HepG2 (cell line): ENCODE data around the gene TAOK3. TPM values are rescaled to one million over a fixed set of nuclear protein-coding genes. Genes with fewer than 3 reads are reported as not detected.

Source experiments
- ATF1 ChIP-seq: IDR thresholded peaks from 2 replicates; pipeline ENCODE4 v1.6.1; 2016; ENCODE audit warnings: mild to moderate bottlenecking, control low read depth
- BRD4 ChIP-seq: sonication (generic); formaldehyde crosslinking; IDR thresholded peaks from 2 replicates; pipeline ENCODE4 v1.4.0; 2020; ENCODE audit warnings: missing genetic modification reagents
- CC2D1A ChIP-seq: sonication (generic); formaldehyde crosslinking; IDR thresholded peaks from 2 replicates; pipeline ENCODE4 v1.8.1; 2023; ENCODE audit warnings: mild to moderate bottlenecking, missing genetic modification reagents
- HMG20A ChIP-seq: IDR thresholded peaks from 2 replicates; pipeline ENCODE4 v1.6.1; 2016; ENCODE audit warnings: borderline replicate concordance
- HOXA3 ChIP-seq: sonication (generic); formaldehyde crosslinking; IDR thresholded peaks from 2 replicates; pipeline ENCODE4 v1.5.0; 2020; ENCODE audit warnings: missing genetic modification reagents
- LCORL ChIP-seq, 2 experiments: fragments of 450-650 bp in 1 of 2; sonication (generic) in 1 of 2; formaldehyde crosslinking in 1 of 2; IDR thresholded peaks; 2 replicates each; pipeline versions ENCODE4 v1.5.0 to v1.6.1; 2017 to 2020; ENCODE audit warnings: antibody characterized with exemption in 1 of 2, missing genetic modification reagents in 1 of 2
- MXD1 ChIP-seq: sonication (generic); formaldehyde crosslinking; IDR thresholded peaks from 2 replicates; pipeline ENCODE4 v1.4.0; 2020; ENCODE audit warnings: mild to moderate bottlenecking, missing genetic modification reagents
- NCOA2 ChIP-seq: sonication (generic); formaldehyde crosslinking; IDR thresholded peaks from 2 replicates; pipeline ENCODE4 v1.8.0; 2022; ENCODE audit warnings: inconsistent platforms
- SMAD1 ChIP-seq: sonication (generic); formaldehyde crosslinking; IDR thresholded peaks from 2 replicates; pipeline ENCODE4 v1.4.0; 2020; ENCODE audit warnings: missing genetic modification reagents, low read depth, mild to moderate bottlenecking, borderline replicate concordance
- THAP8 ChIP-seq: sonication (generic); formaldehyde crosslinking; IDR thresholded peaks from 2 replicates; pipeline ENCODE4 v1.5.1; 2020; ENCODE audit warnings: missing genetic modification reagents, mild to moderate bottlenecking, borderline replicate concordance
- XRCC5 ChIP-seq: fragments of 200-400 bp; formaldehyde crosslinking; optimal IDR thresholded peaks from 2 replicates; pipeline ENCODE3; 2017; ENCODE audit warnings: mild to moderate bottlenecking, low read length
- ZBTB34 ChIP-seq: sonication (generic); formaldehyde crosslinking; IDR thresholded peaks from 2 replicates; pipeline ENCODE4 v1.8.0; 2022; ENCODE audit warnings: mild to moderate bottlenecking, missing genetic modification reagents
- ZC3H4 ChIP-seq: sonication (generic); formaldehyde crosslinking; IDR thresholded peaks from 2 replicates; pipeline ENCODE4 v1.4.0; 2020; ENCODE audit warnings: missing genetic modification reagents, borderline replicate concordance
- ZKSCAN5 ChIP-seq: sonication (generic); formaldehyde crosslinking; IDR thresholded peaks from 2 replicates; pipeline ENCODE4 v1.5.1; 2020; ENCODE audit warnings: mild to moderate bottlenecking, missing genetic modification reagents
- ZNF550 ChIP-seq: sonication (generic); formaldehyde crosslinking; IDR thresholded peaks from 2 replicates; pipeline ENCODE4 v1.4.0; 2020; ENCODE audit warnings: mild to moderate bottlenecking, missing genetic modification reagents, borderline replicate concordance
- ZNF562 ChIP-seq: sonication (generic); formaldehyde crosslinking; IDR thresholded peaks from 2 replicates; pipeline ENCODE4 v1.8.0; 2022; ENCODE audit warnings: missing genetic modification reagents, borderline replicate concordance
- ZNF619 ChIP-seq: sonication (generic); formaldehyde crosslinking; IDR thresholded peaks from 2 replicates; pipeline ENCODE4 v1.4.0; 2020; ENCODE audit warnings: mild to moderate bottlenecking, missing genetic modification reagents
- ZNF761 ChIP-seq: sonication (generic); formaldehyde crosslinking; conservative IDR thresholded peaks from 2 replicates; pipeline ENCODE4 v1.4.0; 2020; ENCODE audit warnings: mild to moderate bottlenecking, missing genetic modification reagents
- ZNF772 ChIP-seq: sonication (generic); formaldehyde crosslinking; IDR thresholded peaks from 2 replicates; pipeline ENCODE4 v1.5.0; 2020; ENCODE audit warnings: mild to moderate bottlenecking, missing genetic modification reagents
- ZNF776 ChIP-seq: sonication (generic); formaldehyde crosslinking; IDR thresholded peaks from 2 replicates; pipeline ENCODE4 v1.4.0; 2020; ENCODE audit warnings: mild to moderate bottlenecking, missing genetic modification reagents
- ZSCAN31 ChIP-seq: sonication (generic); formaldehyde crosslinking; IDR thresholded peaks from 2 replicates; pipeline ENCODE4 v1.5.0; 2020; ENCODE audit warnings: low read depth, mild to moderate bottlenecking, missing genetic modification reagents
- polyA plus RNA-seq, 8 experiments: library from polyadenylated mRNA; depleted of rRNA in 3 of 8; stranded (reverse) in 7 of 8; unstranded in 1 of 8; fragments of >200 nt; fragmentation: Illumina TruSeq in 4 of 8; extraction: Trizol in 4 of 8; gene quantifications; 2 replicates each; pipeline versions ENCODE4 v1.2.1 to v1.2.3, GENCODE V29; 2011 to 2016; ENCODE audit warnings: low read depth in 4 of 8, missing spikeins in 1 of 8, mixed read lengths in 1 of 8; ENCODE audit not compliant: insufficient read depth in 1 of 8
- total RNA-seq, 5 experiments: library from RNA; depleted of rRNA; stranded (reverse); fragments of >200 nt; fragmentation: Illumina TruSeq; extraction: Trizol; gene quantifications; 2 replicates each; pipeline ENCODE4 v1.2.3, GENCODE V29; 2016; ENCODE audit warnings: low read depth in 1 of 5
- TF ChIP-seq, protein P1 (sequence below): conservative IDR thresholded peaks from 2 replicates; pipeline ENCODE4 v1.6.1; 2018; ENCODE audit warnings: missing genetic modification reagents
- TF ChIP-seq, protein P2 (sequence below): sonication (generic); formaldehyde crosslinking; conservative IDR thresholded peaks from 2 replicates; pipeline ENCODE4 v1.8.1; 2023; ENCODE audit warnings: missing genetic modification reagents
- TF ChIP-seq, protein P3 (sequence below): sonication (generic); formaldehyde crosslinking; conservative IDR thresholded peaks from 2 replicates; pipeline ENCODE4 v1.4.0; 2020; ENCODE audit warnings: missing genetic modification reagents

Gene TAOK3
- total and polyA plus RNA-seq, 2 of the 13 experiments (the other 11 are each of a cell fraction or from before 2014, with no cell fraction given): 10.4 to 12.3 TPM

- TF ChIP-seq MXD1 (no peak), SMAD1 (CRISPR knock-in tag) (no peak), NCOA2 (peak; percentile 90), ZNF562 (no peak), HOXA3 (CRISPR knock-in tag) (no peak), ZNF761 (no peak; the same call in 1 of the 2 replicates), ZSCAN31 (CRISPR knock-in tag) (no peak), ZNF776 (CRISPR knock-in tag) (no peak), HMG20A (CRISPR knock-in tag) (peak; percentile 64; the same call in 1 of the 2 replicates), LCORL (IDR thresholded peaks at IDR 0.05) (no peak), LCORL (CRISPR knock-in tag; IDR thresholded peaks at IDR 0.05) (no peak; the same call in 1 of the 2 replicates), XRCC5 (no peak), ZKSCAN5 (no peak), ZC3H4 (CRISPR knock-in tag) (no peak), ZNF619 (CRISPR knock-in tag) (no peak), ZNF550 (no peak), BRD4 (no peak), ATF1 (0 out of 2 replicates have a peak, but pooled peaks have one; percentile 37), ZBTB34 (CRISPR knock-in tag) (no peak), THAP8 (CRISPR knock-in tag) (no peak), CC2D1A (CRISPR knock-in tag) (no peak), ZNF772 (no peak)
- TF ChIP-seq, protein P1, sequence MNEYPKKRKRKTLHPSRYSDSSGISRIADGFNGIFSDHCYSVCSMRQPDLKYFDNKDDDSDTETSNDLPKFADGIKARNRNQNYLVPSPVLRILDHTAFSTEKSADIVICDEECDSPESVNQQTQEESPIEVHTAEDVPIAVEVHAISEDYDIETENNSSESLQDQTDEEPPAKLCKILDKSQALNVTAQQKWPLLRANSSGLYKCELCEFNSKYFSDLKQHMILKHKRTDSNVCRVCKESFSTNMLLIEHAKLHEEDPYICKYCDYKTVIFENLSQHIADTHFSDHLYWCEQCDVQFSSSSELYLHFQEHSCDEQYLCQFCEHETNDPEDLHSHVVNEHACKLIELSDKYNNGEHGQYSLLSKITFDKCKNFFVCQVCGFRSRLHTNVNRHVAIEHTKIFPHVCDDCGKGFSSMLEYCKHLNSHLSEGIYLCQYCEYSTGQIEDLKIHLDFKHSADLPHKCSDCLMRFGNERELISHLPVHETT (CRISPR knock-in tag): no peak
- TF ChIP-seq, protein P2, sequence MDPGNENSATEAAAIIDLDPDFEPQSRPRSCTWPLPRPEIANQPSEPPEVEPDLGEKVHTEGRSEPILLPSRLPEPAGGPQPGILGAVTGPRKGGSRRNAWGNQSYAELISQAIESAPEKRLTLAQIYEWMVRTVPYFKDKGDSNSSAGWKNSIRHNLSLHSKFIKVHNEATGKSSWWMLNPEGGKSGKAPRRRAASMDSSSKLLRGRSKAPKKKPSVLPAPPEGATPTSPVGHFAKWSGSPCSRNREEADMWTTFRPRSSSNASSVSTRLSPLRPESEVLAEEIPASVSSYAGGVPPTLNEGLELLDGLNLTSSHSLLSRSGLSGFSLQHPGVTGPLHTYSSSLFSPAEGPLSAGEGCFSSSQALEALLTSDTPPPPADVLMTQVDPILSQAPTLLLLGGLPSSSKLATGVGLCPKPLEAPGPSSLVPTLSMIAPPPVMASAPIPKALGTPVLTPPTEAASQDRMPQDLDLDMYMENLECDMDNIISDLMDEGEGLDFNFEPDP (CRISPR knock-in tag): no peak
- TF ChIP-seq, protein P3, sequence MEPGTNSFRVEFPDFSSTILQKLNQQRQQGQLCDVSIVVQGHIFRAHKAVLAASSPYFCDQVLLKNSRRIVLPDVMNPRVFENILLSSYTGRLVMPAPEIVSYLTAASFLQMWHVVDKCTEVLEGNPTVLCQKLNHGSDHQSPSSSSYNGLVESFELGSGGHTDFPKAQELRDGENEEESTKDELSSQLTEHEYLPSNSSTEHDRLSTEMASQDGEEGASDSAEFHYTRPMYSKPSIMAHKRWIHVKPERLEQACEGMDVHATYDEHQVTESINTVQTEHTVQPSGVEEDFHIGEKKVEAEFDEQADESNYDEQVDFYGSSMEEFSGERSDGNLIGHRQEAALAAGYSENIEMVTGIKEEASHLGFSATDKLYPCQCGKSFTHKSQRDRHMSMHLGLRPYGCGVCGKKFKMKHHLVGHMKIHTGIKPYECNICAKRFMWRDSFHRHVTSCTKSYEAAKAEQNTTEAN (CRISPR knock-in tag): 0 out of 2 replicates have a peak, but pooled peaks have one; percentile 65
Measured at GRCh38 chr12:118124333-118124874, 248.3 kb downstream of the TAOK3 start (continued).
